Panc1 (cell line): Measurements from ENCODE around the gene COA6. TPM values are rescaled to one million over a fixed set of nuclear protein-coding genes. Genes with fewer than 3 reads are reported as not detected.

ENCODE experiments used
- ATAC-seq: fragments of 200-7000 bp; cut with Tn5 transposase; 2 replicates; pipeline ENCODE4 v1.9.1; 2020; ENCODE audit warnings: mild to moderate bottlenecking, moderate library complexity
- BruUV-seq: library from RNA; stranded (reverse); fragments of 400-500 nt; replicated peaks from 2 replicates; lab custom pipeline; 2021; lab: Mats Ljungman, UMichigan
- CTCF ChIA-PET: fragments of 300-600 bp; sonication (Branson Sonifier 250); formaldehyde crosslinking; loops from one replicate; lab custom pipeline; 2022; ENCODE audit warnings: antibody characterized with exemption; lab: Charles Lee
- POLR2A ChIA-PET: fragments of 300-600 bp; sonication (Branson Sonifier 250); formaldehyde crosslinking; loops from one replicate; lab custom pipeline; 2022; ENCODE audit warnings: antibody characterized with exemption; lab: Charles Lee
- DNase-seq: peaks from one replicate; pipeline ENCODE4 v3.0.0-alpha.2; 2010; ENCODE audit warnings: low read depth, low spot score
- H3K27ac ChIP-seq: 2 replicates; pipeline ENCODE4 v1.5.1; 2011; ENCODE audit warnings: mild to moderate bottlenecking, low read length, inconsistent platforms
- H3K27me3 ChIP-seq: fragments of 200-500 bp; sonication (Bioruptor generic); 2 replicates; pipeline ENCODE4 v1.6.0; 2014; ENCODE audit warnings: low read length, inconsistent platforms; ENCODE audit not compliant: control insufficient read depth, insufficient read depth
- H3K36me3 ChIP-seq: fragments of 200-500 bp; sonication (Bioruptor generic); 2 replicates; pipeline ENCODE4 v1.5.1; 2014; ENCODE audit warnings: inconsistent platforms, mild to moderate bottlenecking, low read length, moderate library complexity; ENCODE audit not compliant: control insufficient read depth, insufficient read depth
- H3K4me1 ChIP-seq: 2 replicates; pipeline ENCODE4 v1.5.1; 2011; ENCODE audit warnings: inconsistent platforms, mild to moderate bottlenecking, low read length, moderate library complexity; ENCODE audit not compliant: control insufficient read depth, insufficient read depth
- H3K4me3 ChIP-seq, 2 experiments: 2 replicates each; pipeline ENCODE4 v1.5.1; 2011 to 2012; ENCODE audit warnings: low read depth in 2 of 2, low read length in 2 of 2, mild to moderate bottlenecking in 2 of 2, inconsistent platforms in 1 of 2, moderate library complexity in 1 of 2
- H3K9me3 ChIP-seq: fragments of 200-500 bp; sonication (Bioruptor generic); 2 replicates; pipeline ENCODE4 v1.5.1; 2014; ENCODE audit warnings: low read depth, mild to moderate bottlenecking, inconsistent platforms, low read length, moderate library complexity; ENCODE audit not compliant: control insufficient read depth, insufficient read depth
- POLR2AphosphoS5 ChIP-seq: IDR thresholded peaks from 2 replicates; pipeline ENCODE4 v1.6.1; 2012; ENCODE audit warnings: mild to moderate bottlenecking, low read depth, low read length, moderate library complexity
- REST ChIP-seq, 2 experiments: IDR thresholded peaks; 2 replicates each; pipeline ENCODE4 v1.6.1; 2011 to 2012; ENCODE audit warnings: low read depth in 2 of 2, control low read depth in 1 of 2, low read length in 1 of 2, mild to moderate bottlenecking in 1 of 2, moderate library complexity in 1 of 2; ENCODE audit not compliant: insufficient read depth in 1 of 2
- SIN3A ChIP-seq: IDR thresholded peaks from 2 replicates; pipeline ENCODE4 v1.6.1; 2012; ENCODE audit warnings: low read depth, mild to moderate bottlenecking, low read length, moderate library complexity, borderline replicate concordance; ENCODE audit not compliant: insufficient read depth
- TCF7L2 ChIP-seq: IDR thresholded peaks from 2 replicates; pipeline ENCODE4 v1.6.1; 2011; ENCODE audit warnings: mild to moderate bottlenecking, low read depth, low read length, inconsistent platforms
- in situ Hi-C: cut with HindIII; loops from 2 replicates; pipeline ENCODE4 v1.10.0; 2016; ENCODE audit warnings: low sequenced_read_pairs, low pct_unique_long_range_greater_than_20kb
- intact Hi-C: fragments of 100-400 bp; cut with micrococcal nuclease; formaldehyde crosslinking; loops from one replicate; pipeline ENCODE4 v1.10.0; 2022; ENCODE audit not compliant: unreplicated experiment
- total RNA-seq: library from RNA; stranded (reverse); gene quantifications from one replicate; pipeline ENCODE4 v1.2.1, GENCODE V29; 2021; ENCODE audit not compliant: unreplicated experiment
- TF ChIP-seq, protein P1 (sequence below): fragments of 450-650 bp; IDR thresholded peaks from 2 replicates; pipeline ENCODE4 v1.5.1; 2017; ENCODE audit warnings: mild to moderate bottlenecking

The COA6 gene
- total RNA-seq, 1 experiment from 2014 or later, result 50.1 TPM

GRCh38 chr1:234431255-234431654 lies 58.0 kb downstream of the COA6 start:
- intact Hi-C loops, result no loop called here
- POLR2A ChIA-PET, result no interaction called here
- no TSS peak for BruUV-seq

GRCh38 chr1:234433563-234434285 lies 60.5 kb downstream of the COA6 start:
- TF ChIP-seq REST (IDR thresholded peaks at IDR 0.05; ENCODE audit: insufficient read depth in 1 of 2, low read depth in 2 of 2, low read length in 1 of 2) (no peak), POLR2AphosphoS5 (no peak), TCF7L2 (no peak), SIN3A (no peak)
- TF ChIP-seq, protein P1, sequence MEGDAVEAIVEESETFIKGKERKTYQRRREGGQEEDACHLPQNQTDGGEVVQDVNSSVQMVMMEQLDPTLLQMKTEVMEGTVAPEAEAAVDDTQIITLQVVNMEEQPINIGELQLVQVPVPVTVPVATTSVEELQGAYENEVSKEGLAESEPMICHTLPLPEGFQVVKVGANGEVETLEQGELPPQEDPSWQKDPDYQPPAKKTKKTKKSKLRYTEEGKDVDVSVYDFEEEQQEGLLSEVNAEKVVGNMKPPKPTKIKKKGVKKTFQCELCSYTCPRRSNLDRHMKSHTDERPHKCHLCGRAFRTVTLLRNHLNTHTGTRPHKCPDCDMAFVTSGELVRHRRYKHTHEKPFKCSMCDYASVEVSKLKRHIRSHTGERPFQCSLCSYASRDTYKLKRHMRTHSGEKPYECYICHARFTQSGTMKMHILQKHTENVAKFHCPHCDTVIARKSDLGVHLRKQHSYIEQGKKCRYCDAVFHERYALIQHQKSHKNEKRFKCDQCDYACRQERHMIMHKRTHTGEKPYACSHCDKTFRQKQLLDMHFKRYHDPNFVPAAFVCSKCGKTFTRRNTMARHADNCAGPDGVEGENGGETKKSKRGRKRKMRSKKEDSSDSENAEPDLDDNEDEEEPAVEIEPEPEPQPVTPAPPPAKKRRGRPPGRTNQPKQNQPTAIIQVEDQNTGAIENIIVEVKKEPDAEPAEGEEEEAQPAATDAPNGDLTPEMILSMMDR, result no peak
- no peak overlapping the region for H3K27ac ChIP-seq
- H3K4me3 ChIP-seq, result no peak overlapping the region
- ChIA-PET POLR2A (no interaction called here), CTCF (no interaction called here)
- DNase-seq, result no peak
- in situ Hi-C loops, result no loop called here
- BruUV-seq, result no TSS peak
- intact Hi-C loops, result no loop called here
- H3K36me3 ChIP-seq, result peaks cover 18% of the 10 kb centered on the region; the same call in 1 of the 2 replicates
- H3K9me3 ChIP-seq, result no peaks in the 10 kb centered on the region
- ATAC-seq, result no peak
- H3K27me3 ChIP-seq, result no peaks in the 10 kb centered on the region
- H3K4me1 ChIP-seq, result no peaks in the 10 kb centered on the region

More at GRCh38 chr1:234431255-234431654, 58.0 kb downstream of the COA6 start:
- ATAC-seq, result no peak
- Histone ChIP-seq H3K9me3 (no peaks in the 10 kb centered on the region), H3K27me3 (no peaks in the 10 kb centered on the region), H3K4me1 (no peaks in the 10 kb centered on the region), H3K27ac (no peak overlapping the region), H3K4me3 (no peak overlapping the region), H3K36me3 (peaks cover 36% of the 10 kb centered on the region)
- CTCF ChIA-PET, result no interaction called here
- TF ChIP-seq SIN3A (no peak), REST (IDR thresholded peaks at IDR 0.05; ENCODE audit: insufficient read depth in 1 of 2, low read depth in 2 of 2, low read length in 1 of 2) (no peak), TCF7L2 (no peak), POLR2AphosphoS5 (no peak)
- TF ChIP-seq, protein P1, result no peak
- DNase-seq, result no peak
- in situ Hi-C loops, result no loop called here
